ENCODE results near the gene NDUFB1.

NDUFB1 gene

DNA sequence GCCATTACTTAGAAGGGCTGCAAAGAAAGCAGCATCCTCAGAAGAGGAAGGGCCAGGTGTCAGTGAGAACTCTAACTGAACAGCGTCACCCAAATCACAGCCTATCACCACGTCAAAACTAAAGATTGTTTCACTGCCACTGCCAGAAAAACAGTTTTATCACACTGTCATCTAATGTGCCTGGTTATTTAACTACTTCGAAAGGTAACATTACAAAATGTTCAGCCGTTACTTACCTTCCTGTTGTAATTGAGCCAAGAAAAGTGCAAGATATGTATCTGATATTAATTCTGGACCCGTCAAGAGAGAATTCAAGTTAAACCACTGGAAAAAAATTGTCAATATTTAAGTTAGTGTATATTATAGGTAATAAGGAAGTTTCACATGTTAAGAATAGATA, 33.0 kb downstream of the NDUFB1 start:
- DNase-seq: no peak

- DNase-seq: no peak
Observed at GRCh38 chr14:92074555-92074954, 47.0 kb downstream of the NDUFB1 start.
